Gastroesophageal sphincter (tissue), 3 donors: Measurements from ENCODE around the gene USP40.

Source experiments
- POLR2A ChIP-seq, 2 donors: fragments of 450-650 bp; IDR thresholded peaks; one replicate each; pipeline ENCODE4 v1.6.1; 2017; ENCODE audit warnings: antibody characterized with exemption in 2 of 2, mild to moderate bottlenecking in 2 of 2, moderate library complexity in 1 of 2
- TF ChIP-seq, protein P1 (sequence below), 4 experiments: fragments of 200-600 bp in 2 of 4; fragments of 450-650 bp in 2 of 4; sonication (generic) in 1 of 4; IDR thresholded peaks; one replicate each; pipeline ENCODE4 v1.5.1; 2017 to 2019; ENCODE audit warnings: antibody characterized with exemption in 4 of 4, mild to moderate bottlenecking in 2 of 4, moderate library complexity in 2 of 4

DNA sequence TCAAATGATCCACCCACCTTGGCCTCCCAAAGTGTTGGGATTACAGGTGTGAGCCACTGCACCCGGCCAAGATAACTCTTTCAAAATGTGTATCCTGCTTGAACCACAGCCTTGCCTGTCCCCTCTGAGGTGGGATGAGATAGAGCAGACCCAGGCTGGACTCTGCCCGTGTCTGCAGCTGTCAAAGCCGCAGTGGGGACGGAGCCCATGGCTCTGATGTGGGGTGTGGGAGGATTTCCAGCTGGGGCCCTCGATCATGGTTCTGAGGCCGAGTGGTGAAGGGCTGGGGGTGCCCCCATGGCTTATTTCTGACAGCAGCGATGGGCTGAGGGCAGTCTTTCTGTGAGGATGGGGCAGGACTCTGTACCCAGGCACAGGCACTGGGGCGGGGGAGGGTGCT is 107.8 kb downstream of the USP40 start:
- TF ChIP-seq POLR2A (IDR thresholded peaks at IDR 0.05): no peak
- TF ChIP-seq, protein P1, sequence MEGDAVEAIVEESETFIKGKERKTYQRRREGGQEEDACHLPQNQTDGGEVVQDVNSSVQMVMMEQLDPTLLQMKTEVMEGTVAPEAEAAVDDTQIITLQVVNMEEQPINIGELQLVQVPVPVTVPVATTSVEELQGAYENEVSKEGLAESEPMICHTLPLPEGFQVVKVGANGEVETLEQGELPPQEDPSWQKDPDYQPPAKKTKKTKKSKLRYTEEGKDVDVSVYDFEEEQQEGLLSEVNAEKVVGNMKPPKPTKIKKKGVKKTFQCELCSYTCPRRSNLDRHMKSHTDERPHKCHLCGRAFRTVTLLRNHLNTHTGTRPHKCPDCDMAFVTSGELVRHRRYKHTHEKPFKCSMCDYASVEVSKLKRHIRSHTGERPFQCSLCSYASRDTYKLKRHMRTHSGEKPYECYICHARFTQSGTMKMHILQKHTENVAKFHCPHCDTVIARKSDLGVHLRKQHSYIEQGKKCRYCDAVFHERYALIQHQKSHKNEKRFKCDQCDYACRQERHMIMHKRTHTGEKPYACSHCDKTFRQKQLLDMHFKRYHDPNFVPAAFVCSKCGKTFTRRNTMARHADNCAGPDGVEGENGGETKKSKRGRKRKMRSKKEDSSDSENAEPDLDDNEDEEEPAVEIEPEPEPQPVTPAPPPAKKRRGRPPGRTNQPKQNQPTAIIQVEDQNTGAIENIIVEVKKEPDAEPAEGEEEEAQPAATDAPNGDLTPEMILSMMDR (IDR thresholded peaks at IDR 0.05): no peak
